Measurements from ENCODE around the gene OTC. TPM values are rescaled to one million over a fixed set of nuclear protein-coding genes. Genes with fewer than 3 reads are reported as not detected.

OTC gene
- total RNA-seq, 1 donor from 2014 or later: 0.58 TPM

DNA sequence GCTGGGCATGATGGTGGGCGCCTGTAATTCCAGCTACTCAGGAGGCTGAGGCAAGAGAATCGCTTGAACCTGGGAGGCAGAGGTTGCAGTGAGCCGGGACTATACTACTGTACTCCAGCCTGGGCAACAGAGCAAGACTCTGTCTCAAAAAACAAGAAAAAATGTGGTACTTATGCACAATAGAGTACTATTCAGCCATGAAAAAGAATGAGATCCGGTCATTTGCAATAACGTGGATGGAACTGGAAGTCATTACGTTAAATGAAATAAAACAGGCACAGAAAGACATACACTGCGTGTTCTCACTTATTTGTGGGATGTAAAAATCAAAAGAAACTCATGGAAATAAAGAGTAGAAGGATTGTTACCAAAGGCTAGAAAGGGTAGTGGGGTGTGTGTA lies 37.2 kb upstream of the OTC start:
- Histone ChIP-seq H3K4me1 (no peaks in the 10 kb centered on the region), H3K9me3 (replicated peaks) (no peaks in the 10 kb centered on the region), H3K4me3 (no peak overlapping the region), H3K27me3 (ENCODE audit: low read depth) (no peaks in the 10 kb centered on the region), H3K27ac (replicated peaks) (no peak overlapping the region), H3K36me3 (peaks cover 12% of the 10 kb centered on the region)
- intact Hi-C loops (cut with micrococcal nuclease): no loop called here
- no peak for DNase-seq
- TF ChIP-seq, protein P1, sequence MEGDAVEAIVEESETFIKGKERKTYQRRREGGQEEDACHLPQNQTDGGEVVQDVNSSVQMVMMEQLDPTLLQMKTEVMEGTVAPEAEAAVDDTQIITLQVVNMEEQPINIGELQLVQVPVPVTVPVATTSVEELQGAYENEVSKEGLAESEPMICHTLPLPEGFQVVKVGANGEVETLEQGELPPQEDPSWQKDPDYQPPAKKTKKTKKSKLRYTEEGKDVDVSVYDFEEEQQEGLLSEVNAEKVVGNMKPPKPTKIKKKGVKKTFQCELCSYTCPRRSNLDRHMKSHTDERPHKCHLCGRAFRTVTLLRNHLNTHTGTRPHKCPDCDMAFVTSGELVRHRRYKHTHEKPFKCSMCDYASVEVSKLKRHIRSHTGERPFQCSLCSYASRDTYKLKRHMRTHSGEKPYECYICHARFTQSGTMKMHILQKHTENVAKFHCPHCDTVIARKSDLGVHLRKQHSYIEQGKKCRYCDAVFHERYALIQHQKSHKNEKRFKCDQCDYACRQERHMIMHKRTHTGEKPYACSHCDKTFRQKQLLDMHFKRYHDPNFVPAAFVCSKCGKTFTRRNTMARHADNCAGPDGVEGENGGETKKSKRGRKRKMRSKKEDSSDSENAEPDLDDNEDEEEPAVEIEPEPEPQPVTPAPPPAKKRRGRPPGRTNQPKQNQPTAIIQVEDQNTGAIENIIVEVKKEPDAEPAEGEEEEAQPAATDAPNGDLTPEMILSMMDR (IDR thresholded peaks at IDR 0.05; ENCODE audit: borderline replicate concordance): no peak

DNA sequence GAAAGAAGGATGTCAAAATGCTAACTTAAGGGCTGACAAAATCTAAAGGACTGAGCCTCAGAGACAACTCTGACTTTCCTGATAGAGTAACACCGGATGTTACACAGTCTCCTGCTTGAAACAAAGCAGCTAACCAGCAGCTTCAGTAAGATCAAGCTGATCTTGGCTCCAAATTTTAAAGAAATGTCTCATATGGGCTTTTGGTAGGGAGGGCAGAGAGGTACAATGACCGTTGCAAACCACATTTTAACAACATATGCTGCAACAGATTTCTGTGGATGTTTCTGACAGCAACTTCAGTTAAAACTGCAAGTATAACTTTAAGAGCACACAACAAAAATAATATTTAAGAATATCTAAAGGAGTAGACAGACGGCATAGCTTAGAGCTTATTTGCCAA lies 34.2 kb upstream of the OTC start:
- Histone ChIP-seq H3K27ac (replicated peaks) (no peak overlapping the region), H3K9me3 (replicated peaks) (no peaks in the 10 kb centered on the region)
- TF ChIP-seq, protein P1 (IDR thresholded peaks at IDR 0.05; ENCODE audit: borderline replicate concordance): no peak

DNA sequence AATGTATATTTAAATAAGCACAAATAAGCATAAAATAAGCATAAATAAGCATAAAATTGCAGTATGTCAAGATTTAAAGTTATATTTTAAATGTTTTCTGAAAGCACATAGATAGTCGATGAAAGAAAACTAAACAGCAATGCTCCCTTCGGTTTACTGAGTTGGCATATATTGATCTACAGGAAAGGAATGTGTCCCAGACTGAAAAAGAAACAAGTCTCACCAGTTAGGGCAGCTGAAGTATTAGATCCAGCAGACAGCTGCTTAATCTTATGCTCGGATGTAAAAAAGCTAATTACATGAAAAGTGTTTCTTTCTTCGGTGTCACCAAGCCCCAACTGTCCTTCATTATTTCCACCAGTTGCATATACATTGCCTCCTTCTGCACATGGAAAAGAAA lies 33.8 kb upstream of the OTC start:
- no peak for DNase-seq
- intact Hi-C loops (cut with micrococcal nuclease): no loop called here
- TF ChIP-seq, protein P1 (IDR thresholded peaks at IDR 0.05; ENCODE audit: borderline replicate concordance): no peak
- no peaks in the 10 kb centered on the region for H3K9me3 ChIP-seq (replicated peaks)
- no peaks in the 10 kb centered on the region for H3K27me3 ChIP-seq (ENCODE audit: low read depth)
- no peak overlapping the region for H3K4me3 ChIP-seq
- no peak overlapping the region for H3K27ac ChIP-seq (replicated peaks)
- H3K4me1 ChIP-seq: no peaks in the 10 kb centered on the region
- peaks cover 12% of the 10 kb centered on the region for H3K36me3 ChIP-seq

More for the DNA sequence above, 34.2 kb upstream of the OTC start:
- intact Hi-C loops (cut with micrococcal nuclease): no loop called here
- Histone ChIP-seq H3K4me1 (no peaks in the 10 kb centered on the region), H3K27me3 (ENCODE audit: low read depth) (no peaks in the 10 kb centered on the region), H3K36me3 (peaks cover 12% of the 10 kb centered on the region), H3K4me3 (no peak overlapping the region)
- DNase-seq: no peak

DNA sequence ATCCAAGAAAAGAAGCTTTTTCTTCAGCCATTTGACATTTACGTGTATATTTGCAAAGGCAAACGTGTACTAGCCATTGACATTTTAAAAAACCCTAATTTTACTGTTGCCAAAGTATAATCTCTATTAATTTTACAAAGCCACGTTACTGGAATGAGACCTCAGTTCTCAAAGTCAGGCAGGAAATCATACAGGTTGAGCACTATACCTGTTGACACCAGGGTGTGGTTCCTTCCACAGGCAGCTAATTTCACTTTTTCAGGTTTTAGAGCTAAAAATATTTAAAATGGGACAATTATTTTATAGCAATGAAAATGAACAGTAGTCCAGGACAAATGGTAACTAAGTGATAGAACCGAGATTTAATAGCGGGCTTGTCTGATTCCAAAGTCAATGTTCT lies 31.6 kb upstream of the OTC start:
- intact Hi-C loops (cut with micrococcal nuclease): no loop called here
- peaks cover 7% of the 10 kb centered on the region for H3K36me3 ChIP-seq
- TF ChIP-seq, protein P1 (IDR thresholded peaks at IDR 0.05; ENCODE audit: borderline replicate concordance): no peak
- no peaks in the 10 kb centered on the region for H3K9me3 ChIP-seq (replicated peaks)
- no peak overlapping the region for H3K27ac ChIP-seq (replicated peaks)
- no peaks in the 10 kb centered on the region for H3K27me3 ChIP-seq (ENCODE audit: low read depth)
- no peak for DNase-seq
- H3K4me3 ChIP-seq: no peak overlapping the region
- no peaks in the 10 kb centered on the region for H3K4me1 ChIP-seq

DNA sequence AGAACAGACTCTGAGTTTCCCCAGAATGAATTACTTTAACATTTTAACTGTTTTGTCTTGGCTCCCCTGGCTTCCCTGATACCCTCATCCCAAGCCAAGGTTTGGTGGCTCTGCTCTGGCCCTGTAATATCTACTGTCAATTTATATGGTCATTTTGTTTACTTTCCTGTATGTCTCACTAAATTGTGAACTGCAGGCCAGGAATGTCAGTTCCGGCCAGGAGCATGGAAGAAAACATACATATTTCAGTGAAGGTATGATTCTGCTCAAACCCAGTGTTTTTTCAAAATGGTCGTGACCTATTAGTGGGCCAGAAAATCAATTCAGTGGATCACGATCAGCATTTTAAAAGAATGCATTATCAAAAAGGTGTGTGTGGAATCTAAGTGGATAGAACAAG lies 26.3 kb upstream of the OTC start:
- DNase-seq: no peak
- Histone ChIP-seq H3K4me1 (peaks cover 5% of the 10 kb centered on the region), H3K27ac (replicated peaks) (peak overlapping the region; percentile 92), H3K36me3 (no peaks in the 10 kb centered on the region), H3K9me3 (replicated peaks) (no peaks in the 10 kb centered on the region), H3K27me3 (ENCODE audit: low read depth) (no peaks in the 10 kb centered on the region), H3K4me3 (peak overlapping the region; percentile 80)
- TF ChIP-seq, protein P1 (IDR thresholded peaks at IDR 0.05; ENCODE audit: borderline replicate concordance): no peak
- intact Hi-C loops (cut with micrococcal nuclease): no loop called here
